Measurements from ENCODE around the gene PRSS1.

Gene PRSS1

DNA sequence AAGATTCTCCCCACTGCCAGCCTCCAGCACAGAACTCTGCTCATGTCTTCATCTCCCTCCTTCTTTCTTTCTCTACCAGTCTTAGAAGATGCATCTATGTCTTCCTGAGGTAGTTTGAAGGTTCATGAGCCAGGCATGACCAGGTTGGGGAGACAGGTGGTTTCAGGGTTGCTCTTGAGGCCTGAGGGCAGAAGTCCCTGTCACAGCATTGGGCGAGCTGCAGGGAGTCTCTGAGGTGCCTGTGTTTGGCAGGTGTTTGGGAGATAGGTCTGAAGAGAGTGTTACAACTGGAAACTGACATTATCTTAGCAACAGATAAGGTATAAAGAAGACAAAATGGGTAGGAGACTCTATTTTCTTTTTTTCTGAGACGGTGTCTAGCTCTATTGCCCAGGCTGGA lies 40.2 kb downstream of the PRSS1 start:
- CTCF ChIA-PET = no interaction called here
- POLR2A ChIA-PET (ENCODE audit: low non-redundant PET) = no interaction called here

DNA sequence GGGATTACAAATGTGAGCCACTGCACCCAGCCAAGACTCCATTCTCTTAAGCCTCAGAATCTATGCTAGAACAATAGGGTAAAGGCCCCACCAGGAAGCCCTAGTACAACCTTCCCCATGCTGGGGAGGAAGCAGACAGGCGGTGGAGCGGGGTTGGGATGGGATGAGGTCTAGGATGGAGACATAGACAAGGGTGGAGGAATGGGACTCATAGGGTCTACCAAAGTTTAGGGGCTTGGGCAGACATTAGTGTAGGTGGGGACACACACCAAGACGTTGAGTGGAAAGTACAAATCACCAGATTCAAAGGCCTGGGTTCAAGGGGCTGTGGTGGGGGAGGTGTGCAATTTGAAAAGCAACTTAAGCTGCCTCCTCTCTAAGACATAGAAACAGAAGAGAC lies 40.8 kb downstream of the PRSS1 start:
- no peak for DNase-seq (ENCODE audit: low spot score)
- ChIA-PET CTCF (no interaction called here), POLR2A (ENCODE audit: low non-redundant PET) (no interaction called here)
- no peak overlapping the region for H3K27ac ChIP-seq
- TF ChIP-seq, protein P1, sequence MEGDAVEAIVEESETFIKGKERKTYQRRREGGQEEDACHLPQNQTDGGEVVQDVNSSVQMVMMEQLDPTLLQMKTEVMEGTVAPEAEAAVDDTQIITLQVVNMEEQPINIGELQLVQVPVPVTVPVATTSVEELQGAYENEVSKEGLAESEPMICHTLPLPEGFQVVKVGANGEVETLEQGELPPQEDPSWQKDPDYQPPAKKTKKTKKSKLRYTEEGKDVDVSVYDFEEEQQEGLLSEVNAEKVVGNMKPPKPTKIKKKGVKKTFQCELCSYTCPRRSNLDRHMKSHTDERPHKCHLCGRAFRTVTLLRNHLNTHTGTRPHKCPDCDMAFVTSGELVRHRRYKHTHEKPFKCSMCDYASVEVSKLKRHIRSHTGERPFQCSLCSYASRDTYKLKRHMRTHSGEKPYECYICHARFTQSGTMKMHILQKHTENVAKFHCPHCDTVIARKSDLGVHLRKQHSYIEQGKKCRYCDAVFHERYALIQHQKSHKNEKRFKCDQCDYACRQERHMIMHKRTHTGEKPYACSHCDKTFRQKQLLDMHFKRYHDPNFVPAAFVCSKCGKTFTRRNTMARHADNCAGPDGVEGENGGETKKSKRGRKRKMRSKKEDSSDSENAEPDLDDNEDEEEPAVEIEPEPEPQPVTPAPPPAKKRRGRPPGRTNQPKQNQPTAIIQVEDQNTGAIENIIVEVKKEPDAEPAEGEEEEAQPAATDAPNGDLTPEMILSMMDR (conservative IDR thresholded peaks at IDR 0.05; ENCODE audit: low read depth) = no peak

More for the DNA sequence above, 40.2 kb downstream of the PRSS1 start:
- no peak overlapping the region for H3K27ac ChIP-seq
- no peak for DNase-seq (ENCODE audit: low spot score)
- TF ChIP-seq, protein P1 (conservative IDR thresholded peaks at IDR 0.05; ENCODE audit: low read depth) = no peak

DNA sequence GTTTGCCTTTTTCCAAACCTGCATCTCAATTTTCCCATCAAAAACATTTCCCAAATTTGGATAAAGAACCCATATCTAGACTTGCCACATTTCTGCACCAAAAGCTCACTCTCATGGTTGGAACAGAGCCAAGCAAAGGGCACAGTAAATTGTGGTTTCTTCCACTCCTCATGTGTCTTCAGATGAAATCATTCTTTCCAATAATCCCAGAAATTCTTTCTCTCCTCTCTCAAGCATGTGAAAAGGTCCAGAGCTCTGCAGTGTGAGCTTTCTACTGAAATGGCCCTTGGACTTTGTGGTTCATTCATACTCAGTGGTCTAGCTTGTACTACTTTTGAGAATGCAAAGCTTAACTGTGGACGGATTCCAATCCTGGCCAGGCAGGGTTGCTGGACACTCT lies 41.3 kb downstream of the PRSS1 start:
- POLR2A ChIA-PET (ENCODE audit: low non-redundant PET) = no interaction called here
- CTCF ChIA-PET = no interaction called here
- H3K27ac ChIP-seq = no peak overlapping the region
- no peak for DNase-seq (ENCODE audit: low spot score)
- TF ChIP-seq, protein P1 (conservative IDR thresholded peaks at IDR 0.05; ENCODE audit: low read depth) = no peak

DNA sequence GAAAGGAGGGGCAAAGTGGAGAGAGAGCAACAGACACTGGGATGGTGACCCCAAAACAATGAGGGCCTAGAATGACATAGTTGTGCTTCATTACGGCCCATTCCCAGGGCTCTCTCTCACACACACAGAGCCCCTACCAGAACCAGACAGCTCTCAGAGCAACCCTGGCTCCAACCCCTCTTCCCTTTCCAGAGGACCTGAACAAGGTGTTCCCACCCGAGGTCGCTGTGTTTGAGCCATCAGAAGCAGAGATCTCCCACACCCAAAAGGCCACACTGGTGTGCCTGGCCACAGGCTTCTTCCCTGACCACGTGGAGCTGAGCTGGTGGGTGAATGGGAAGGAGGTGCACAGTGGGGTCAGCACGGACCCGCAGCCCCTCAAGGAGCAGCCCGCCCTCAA lies 42.2 kb downstream of the PRSS1 start:
- TF ChIP-seq, protein P1 (conservative IDR thresholded peaks at IDR 0.05; ENCODE audit: low read depth) = no peak
- CTCF ChIA-PET = no interaction called here
- H3K27ac ChIP-seq = no peak overlapping the region
- DNase-seq (ENCODE audit: low spot score) = no peak
- POLR2A ChIA-PET (ENCODE audit: low non-redundant PET) = no interaction called here

DNA sequence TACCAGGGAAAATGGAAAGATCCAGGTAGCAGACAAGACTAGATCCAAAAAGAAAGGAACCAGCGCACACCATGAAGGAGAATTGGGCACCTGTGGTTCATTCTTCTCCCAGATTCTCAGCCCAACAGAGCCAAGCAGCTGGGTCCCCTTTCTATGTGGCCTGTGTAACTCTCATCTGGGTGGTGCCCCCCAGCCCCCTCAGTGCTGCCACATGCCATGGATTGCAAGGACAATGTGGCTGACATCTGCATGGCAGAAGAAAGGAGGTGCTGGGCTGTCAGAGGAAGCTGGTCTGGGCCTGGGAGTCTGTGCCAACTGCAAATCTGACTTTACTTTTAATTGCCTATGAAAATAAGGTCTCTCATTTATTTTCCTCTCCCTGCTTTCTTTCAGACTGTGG lies 42.9 kb downstream of the PRSS1 start:
- DNase-seq (ENCODE audit: low spot score) = no peak
- TF ChIP-seq, protein P1 (conservative IDR thresholded peaks at IDR 0.05; ENCODE audit: low read depth) = no peak
- ChIA-PET POLR2A (ENCODE audit: low non-redundant PET) (no interaction called here), CTCF (no interaction called here)
- H3K27ac ChIP-seq = no peak overlapping the region

DNA sequence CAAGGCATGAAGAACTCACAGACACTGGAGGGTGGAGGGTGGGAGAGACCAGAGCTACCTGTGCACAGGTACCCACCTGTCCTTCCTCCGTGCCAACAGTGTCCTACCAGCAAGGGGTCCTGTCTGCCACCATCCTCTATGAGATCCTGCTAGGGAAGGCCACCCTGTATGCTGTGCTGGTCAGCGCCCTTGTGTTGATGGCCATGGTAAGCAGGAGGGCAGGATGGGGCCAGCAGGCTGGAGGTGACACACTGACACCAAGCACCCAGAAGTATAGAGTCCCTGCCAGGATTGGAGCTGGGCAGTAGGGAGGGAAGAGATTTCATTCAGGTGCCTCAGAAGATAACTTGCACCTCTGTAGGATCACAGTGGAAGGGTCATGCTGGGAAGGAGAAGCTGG lies 43.3 kb downstream of the PRSS1 start:
- CTCF ChIA-PET = no interaction called here
- no peak overlapping the region for H3K27ac ChIP-seq
- POLR2A ChIA-PET (ENCODE audit: low non-redundant PET) = no interaction called here
- TF ChIP-seq, protein P1 (conservative IDR thresholded peaks at IDR 0.05; ENCODE audit: low read depth) = no peak
- DNase-seq (ENCODE audit: low spot score) = no peak

DNA sequence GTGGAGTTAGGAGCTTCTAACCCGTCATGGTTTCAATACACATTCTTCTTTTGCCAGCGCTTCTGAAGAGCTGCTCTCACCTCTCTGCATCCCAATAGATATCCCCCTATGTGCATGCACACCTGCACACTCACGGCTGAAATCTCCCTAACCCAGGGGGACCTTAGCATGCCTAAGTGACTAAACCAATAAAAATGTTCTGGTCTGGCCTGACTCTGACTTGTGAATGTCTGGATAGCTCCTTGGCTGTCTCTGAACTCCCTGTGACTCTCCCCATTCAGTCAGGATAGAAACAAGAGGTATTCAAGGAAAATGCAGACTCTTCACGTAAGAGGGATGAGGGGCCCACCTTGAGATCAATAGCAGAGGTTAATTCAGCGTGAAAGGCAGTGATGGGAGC lies 43.9 kb downstream of the PRSS1 start:
- ChIA-PET CTCF (no interaction called here), POLR2A (ENCODE audit: low non-redundant PET) (no interaction called here)
- H3K27ac ChIP-seq = no peak overlapping the region
- no peak for DNase-seq (ENCODE audit: low spot score)
- TF ChIP-seq, protein P1 (conservative IDR thresholded peaks at IDR 0.05; ENCODE audit: low read depth) = no peak
